IMR-90 (cell line): ENCODE results near the gene CFAP43. TPM values are rescaled to one million over a fixed set of nuclear protein-coding genes. Genes with fewer than 3 reads are reported as not detected.

Experiments used
- ATAC-seq: fragments of 200-7000 bp; cut with Tn5 transposase; 2 replicates; pipeline ENCODE4 v1.9.1; 2020; ENCODE audit warnings: low read depth, mild to moderate bottlenecking, moderate library complexity
- BruUV-seq: library from RNA; stranded (reverse); fragments of 400-500 nt; replicated peaks from 2 replicates; lab custom pipeline; 2021; lab: Mats Ljungman, UMichigan
- CTCF ChIA-PET: fragments of 300-600 bp; formaldehyde crosslinking; extraction: SDS; loops from one replicate; lab custom pipeline; 2021; ENCODE audit warnings: antibody characterized with exemption; lab: Yijun Ruan, JAX
- POLR2A ChIA-PET: fragments of 300-600 bp; sonication (Branson Sonifier 250); formaldehyde crosslinking; loops from one replicate; lab custom pipeline; 2022; ENCODE audit warnings: antibody characterized with exemption; ENCODE audit not compliant: unreplicated experiment; lab: Charles Lee
- DNase-seq: peaks from one replicate; pipeline ENCODE4 v3.0.0; 2013
- H2AFZ ChIP-seq: replicated peaks from 2 replicates; pipeline ENCODE3; 2013; ENCODE audit warnings: low read length, mild to moderate bottlenecking; ENCODE audit not compliant: poor library complexity
- H2AK5ac ChIP-seq: 2 replicates; pipeline ENCODE4 v1.6.1; 2013; ENCODE audit warnings: low read depth, low read length, inconsistent platforms
- H2AK9ac ChIP-seq: replicated peaks from 2 replicates; pipeline ENCODE3; 2013; ENCODE audit warnings: mild to moderate bottlenecking, low read depth, low read length, moderate library complexity; ENCODE audit not compliant: poor library complexity
- H2BK120ac ChIP-seq: 2 replicates; pipeline ENCODE4 v1.6.1; 2013; ENCODE audit warnings: low read depth, low read length, inconsistent platforms
- H2BK15ac ChIP-seq: 3 replicates; pipeline ENCODE4 v1.6.1; 2013; ENCODE audit warnings: low read depth, low read length, inconsistent platforms
- H2BK20ac ChIP-seq: 2 replicates; pipeline ENCODE4 v1.6.1; 2013; ENCODE audit warnings: low read depth, mild to moderate bottlenecking, inconsistent platforms, low read length, moderate library complexity
- H2BK5ac ChIP-seq: 2 replicates; pipeline ENCODE4 v1.6.1; 2013; ENCODE audit warnings: mild to moderate bottlenecking, low read depth, low read length, inconsistent platforms; ENCODE audit not compliant: poor library complexity, severe bottlenecking
- H3K14ac ChIP-seq: replicated peaks from 2 replicates; pipeline ENCODE4 v1.6.1; 2013; ENCODE audit warnings: low read depth, low read length, inconsistent platforms
- H3K18ac ChIP-seq: 2 replicates; pipeline ENCODE4 v1.6.1; 2013; ENCODE audit warnings: low read depth, low read length, control low read depth
- H3K23ac ChIP-seq: 2 replicates; pipeline ENCODE4 v1.6.1; 2013; ENCODE audit warnings: low read depth, low read length, inconsistent platforms
- H3K27ac ChIP-seq: 2 replicates; pipeline ENCODE4 v1.5.1; 2013; ENCODE audit warnings: mild to moderate bottlenecking, control low read depth, low read length; ENCODE audit not compliant: insufficient read depth
- H3K27me3 ChIP-seq: 2 replicates; pipeline ENCODE4 v1.6.1; 2013; ENCODE audit warnings: low read length; ENCODE audit not compliant: control insufficient read depth, insufficient read depth
- H3K36me3 ChIP-seq: 2 replicates; pipeline ENCODE4 v1.6.1; 2013; ENCODE audit warnings: low read length, mixed read lengths; ENCODE audit not compliant: control insufficient read depth, insufficient read depth
- H3K4ac ChIP-seq: 2 replicates; pipeline ENCODE4 v1.6.1; 2013; ENCODE audit warnings: low read depth, low read length, inconsistent platforms
- H3K4me1 ChIP-seq: 2 replicates; pipeline ENCODE4 v1.6.1; 2013; ENCODE audit warnings: low read length, mixed read lengths; ENCODE audit not compliant: control insufficient read depth, insufficient read depth
- H3K4me2 ChIP-seq: 2 replicates; pipeline ENCODE4 v1.6.1; 2013; ENCODE audit warnings: low read depth, mild to moderate bottlenecking, control low read depth, low read length, moderate library complexity
- H3K4me3 ChIP-seq: 2 replicates; pipeline ENCODE4 v1.5.1; 2013; ENCODE audit warnings: low read depth, mild to moderate bottlenecking, control low read depth, low read length, moderate library complexity; ENCODE audit not compliant: insufficient read depth
- H3K56ac ChIP-seq: 2 replicates; pipeline ENCODE4 v1.6.1; 2013; ENCODE audit warnings: low read length, inconsistent platforms; ENCODE audit not compliant: insufficient read depth; ENCODE audit errors: extremely low read depth
- H3K79me1 ChIP-seq, 2 experiments: 2 replicates each; pipeline ENCODE4 v1.6.1; 2013; ENCODE audit warnings: low read length in 2 of 2, inconsistent platforms in 1 of 2, low read depth in 1 of 2
- H3K9ac ChIP-seq: 2 replicates; pipeline ENCODE4 v1.6.1; 2013; ENCODE audit warnings: low read depth, low read length, control low read depth
- H3K9me1 ChIP-seq: 2 replicates; pipeline ENCODE4 v1.6.1; 2013; ENCODE audit warnings: low read length, inconsistent platforms; ENCODE audit not compliant: insufficient read depth
- H3K9me3 ChIP-seq: 2 replicates; pipeline ENCODE4 v1.6.1; 2013; ENCODE audit warnings: low read length; ENCODE audit not compliant: control insufficient read depth, insufficient read depth
- H4K20me1 ChIP-seq: 2 replicates; pipeline ENCODE4 v1.6.1; 2013; ENCODE audit warnings: low read length, inconsistent platforms; ENCODE audit not compliant: insufficient read depth
- H4K5ac ChIP-seq: 2 replicates; pipeline ENCODE4 v1.6.1; 2013; ENCODE audit warnings: mild to moderate bottlenecking, low read depth, low read length, control low read depth
- H4K8ac ChIP-seq, 2 experiments: 2 replicates each; pipeline ENCODE4 v1.6.1; 2013; ENCODE audit warnings: low read depth in 2 of 2, low read length in 2 of 2, control low read depth in 1 of 2, inconsistent platforms in 1 of 2
- H4K91ac ChIP-seq: 2 replicates; pipeline ENCODE4 v1.6.1; 2013; ENCODE audit warnings: low read depth, low read length, inconsistent platforms; ENCODE audit not compliant: insufficient read depth
- CHD1 ChIP-seq: IDR thresholded peaks from 2 replicates; pipeline ENCODE4 v1.6.1; 2012; ENCODE audit warnings: low read depth, low read length, improper control_type of control experiment
- ELK1 ChIP-seq: fragments of 150-350 bp; IDR thresholded peaks from 2 replicates; pipeline ENCODE4 v1.6.1; 2016; ENCODE audit warnings: low read depth, mild to moderate bottlenecking, low read length, moderate library complexity, borderline replicate concordance
- MAFK ChIP-seq: IDR thresholded peaks from 2 replicates; pipeline ENCODE4 v1.6.1; 2012; ENCODE audit warnings: low read depth, low read length, improper control_type of control experiment
- NFE2L2 ChIP-seq: fragments of 150-350 bp; IDR thresholded peaks from 2 replicates; pipeline ENCODE4 v1.6.1; 2016; ENCODE audit warnings: low read depth, mild to moderate bottlenecking, low read length
- RCOR1 ChIP-seq: IDR thresholded peaks from 2 replicates; pipeline ENCODE4 v1.6.1; 2012; ENCODE audit warnings: mild to moderate bottlenecking, low read length, improper control_type of control experiment; ENCODE audit not compliant: insufficient replicate concordance
- SMC3 ChIP-seq: fragments of 150-350 bp; IDR thresholded peaks from 2 replicates; pipeline ENCODE4 v1.6.1; 2016; ENCODE audit warnings: low read depth, mild to moderate bottlenecking, antibody characterized with exemption, low read length, moderate library complexity
- WGBS, 2 experiments: methylation state at CpG; one replicate each; pipeline versions ENCODE4 v1.1.5 to v1.1.7; 2013; ENCODE audit warnings: missing lambda C conversion rate in 2 of 2; ENCODE audit not compliant: insufficient read length in 1 of 2; ENCODE audit errors: extremely low coverage in 2 of 2; 5-methylcytosine and 5-hydroxymethylcytosine counted together
- dilution Hi-C: fragments of 300-500 bp; cut with HindIII; formaldehyde crosslinking; loops from one replicate; pipeline ENCODE4 v1.14.3; 2018; ENCODE audit warnings: low sequenced_read_pairs; ENCODE audit not compliant: unreplicated experiment
- in situ Hi-C: fragments of 300-500 bp; cut with MboI; formaldehyde crosslinking; loops from 3 replicates; pipeline ENCODE4 v1.14.3; 2019; ENCODE audit warnings: low sequenced_read_pairs, inconsistent platforms, mixed read lengths
- intact Hi-C: fragments of 100-400 bp; cut with micrococcal nuclease; formaldehyde crosslinking; loops from 2 replicates; pipeline ENCODE4 v1.10.0; 2022
- polyA plus RNA-seq, 3 experiments: library from polyadenylated mRNA; depleted of rRNA; stranded (reverse); fragments of >200 nt; gene quantifications; 2 replicates each; pipeline ENCODE4 v1.2.3, GENCODE V29; 2012; ENCODE audit warnings: low replicate concordance in 1 of 3
- total RNA-seq: library from RNA; depleted of rRNA; stranded (reverse); fragments of >200 nt; gene quantifications from 2 replicates; pipeline ENCODE4 v1.2.3, GENCODE V29; 2012

The CFAP43 gene
- total and polyA plus RNA-seq, 2 of the 4 experiments (the other 2 are of a cell fraction), result under 0.01 to 0.05 TPM

- ATAC-seq (no peak), DNase-seq (no peak)
- Histone ChIP-seq H4K8ac (no peak overlapping the region), H2BK120ac (no peak overlapping the region), H2AFZ (no peak overlapping the region), H3K4me1 (no peaks in the 10 kb centered on the region), H3K27ac (no peak overlapping the region), H3K79me1 (no peaks in the 10 kb centered on the region), H3K4ac (no peak overlapping the region), H3K27me3 (peaks cover 38% of the 10 kb centered on the region), H2AK9ac (no peak overlapping the region), H3K23ac (no peak overlapping the region), H4K5ac (no peak overlapping the region), H3K4me2 (no peak overlapping the region), H3K9me3 (no peaks in the 10 kb centered on the region), H3K9me1 (no peaks in the 10 kb centered on the region), H3K56ac (no peak overlapping the region), H2BK5ac (no peak overlapping the region), H3K18ac (no peak overlapping the region), H3K36me3 (no peaks in the 10 kb centered on the region), H3K9ac (no peak overlapping the region), H3K14ac (no peak overlapping the region), H4K20me1 (no peaks in the 10 kb centered on the region), H2AK5ac (no peak overlapping the region), H2BK15ac (no peak overlapping the region), H3K4me3 (no peak overlapping the region), H4K91ac (no peak overlapping the region), H2BK20ac (no peak overlapping the region)
- intact Hi-C loops, result loop anchor here (5.0 kb wide), 1 partner anchor 53 kb away; no protein-coding TSS in a partner anchor
- ChIA-PET CTCF (no interaction called here), POLR2A (interaction anchor here (0.6 kb wide), 1 partner anchor 1289 kb away, joined by 4 read pairs; no protein-coding TSS in a partner anchor)
- dilution Hi-C loops, result no loop called here
- no CpG with 5 or more reads among the region's 2 CpGs for WGBS, 2 experiments
- TF ChIP-seq CHD1 (no peak), NFE2L2 (no peak), MAFK (no peak), RCOR1 (no peak), ELK1 (no peak), SMC3 (no peak)
- no TSS peak for BruUV-seq
- in situ Hi-C loops, result loop anchor here (25.0 kb wide), 1 partner anchor 508 kb away; no protein-coding TSS in a partner anchor
These were observed 11.6 kb downstream of the CFAP43 start for GRCh38 chr10:104220522-104220921.
